ENCODE results near the gene LRRC36. TPM values are rescaled to one million over a fixed set of nuclear protein-coding genes. Genes with fewer than 3 reads are reported as not detected.

The LRRC36 gene
- total RNA-seq, 4 donors from 2014 or later: 5.1 TPM; not detected in 3

GRCh38 chr16:67419502-67419901 lies 92.9 kb downstream of the LRRC36 start:
- TF ChIP-seq, protein P1, sequence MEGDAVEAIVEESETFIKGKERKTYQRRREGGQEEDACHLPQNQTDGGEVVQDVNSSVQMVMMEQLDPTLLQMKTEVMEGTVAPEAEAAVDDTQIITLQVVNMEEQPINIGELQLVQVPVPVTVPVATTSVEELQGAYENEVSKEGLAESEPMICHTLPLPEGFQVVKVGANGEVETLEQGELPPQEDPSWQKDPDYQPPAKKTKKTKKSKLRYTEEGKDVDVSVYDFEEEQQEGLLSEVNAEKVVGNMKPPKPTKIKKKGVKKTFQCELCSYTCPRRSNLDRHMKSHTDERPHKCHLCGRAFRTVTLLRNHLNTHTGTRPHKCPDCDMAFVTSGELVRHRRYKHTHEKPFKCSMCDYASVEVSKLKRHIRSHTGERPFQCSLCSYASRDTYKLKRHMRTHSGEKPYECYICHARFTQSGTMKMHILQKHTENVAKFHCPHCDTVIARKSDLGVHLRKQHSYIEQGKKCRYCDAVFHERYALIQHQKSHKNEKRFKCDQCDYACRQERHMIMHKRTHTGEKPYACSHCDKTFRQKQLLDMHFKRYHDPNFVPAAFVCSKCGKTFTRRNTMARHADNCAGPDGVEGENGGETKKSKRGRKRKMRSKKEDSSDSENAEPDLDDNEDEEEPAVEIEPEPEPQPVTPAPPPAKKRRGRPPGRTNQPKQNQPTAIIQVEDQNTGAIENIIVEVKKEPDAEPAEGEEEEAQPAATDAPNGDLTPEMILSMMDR (IDR thresholded peaks at IDR 0.05): no peak
- TF ChIP-seq POLR2A (IDR thresholded peaks at IDR 0.05): no peak
- H3K36me3 ChIP-seq: no peaks in the 10 kb centered on the region
- H3K9me3 ChIP-seq: no peaks in the 10 kb centered on the region
- no peaks in the 10 kb centered on the region for H3K27me3 ChIP-seq
- DNase-seq: no peak
- H3K4me1 ChIP-seq: peaks cover 6 to 18% (median 7%) of the 10 kb centered on the region in 4 donors
- no peak overlapping the region for H3K27ac ChIP-seq
- no peak overlapping the region for H3K4me3 ChIP-seq

DNA sequence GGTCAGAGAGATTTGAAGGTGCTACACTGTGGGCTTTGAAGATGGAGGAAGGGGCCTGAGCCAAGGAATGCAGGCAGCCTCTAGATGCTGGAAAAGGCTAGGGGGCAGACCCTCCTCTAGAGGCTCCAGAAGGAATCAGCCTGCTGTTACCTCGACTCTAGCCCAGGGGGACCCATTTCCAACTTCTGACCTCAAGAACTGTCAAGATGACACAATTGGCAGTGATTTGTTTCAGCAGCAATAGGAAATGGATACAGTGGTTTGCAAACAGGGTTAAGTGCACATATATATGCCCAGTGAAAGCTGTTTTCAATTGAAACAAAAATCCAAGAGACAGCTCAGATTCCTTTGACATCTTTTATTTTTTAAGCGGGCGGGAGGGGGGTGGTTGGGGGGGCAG lies 93.3 kb downstream of the LRRC36 start:
- H3K9me3 ChIP-seq: no peaks in the 10 kb centered on the region
- H3K4me1 ChIP-seq: peaks cover 6 to 17% (median 7%) of the 10 kb centered on the region in 4 donors
- TF ChIP-seq, protein P1 (IDR thresholded peaks at IDR 0.05): no peak
- no peak for TF ChIP-seq POLR2A (IDR thresholded peaks at IDR 0.05)
- no peak overlapping the region for H3K4me3 ChIP-seq
- no peaks in the 10 kb centered on the region for H3K27me3 ChIP-seq
- no peak overlapping the region for H3K27ac ChIP-seq
- H3K36me3 ChIP-seq: no peaks in the 10 kb centered on the region
- DNase-seq: no peak

GRCh38 chr16:67421030-67421429 lies 94.4 kb downstream of the LRRC36 start:
- DNase-seq: no peak
- no peaks in the 10 kb centered on the region for H3K9me3 ChIP-seq
- peaks cover 0 to 9% (median 4%) of the 10 kb centered on the region in 4 donors for H3K4me1 ChIP-seq
- H3K36me3 ChIP-seq: no peaks in the 10 kb centered on the region
- no peak overlapping the region for H3K4me3 ChIP-seq
- TF ChIP-seq, protein P1 (IDR thresholded peaks at IDR 0.05): no peak
- TF ChIP-seq POLR2A (IDR thresholded peaks at IDR 0.05): no peak
- no peak overlapping the region for H3K27ac ChIP-seq
- H3K27me3 ChIP-seq: no peaks in the 10 kb centered on the region

DNA sequence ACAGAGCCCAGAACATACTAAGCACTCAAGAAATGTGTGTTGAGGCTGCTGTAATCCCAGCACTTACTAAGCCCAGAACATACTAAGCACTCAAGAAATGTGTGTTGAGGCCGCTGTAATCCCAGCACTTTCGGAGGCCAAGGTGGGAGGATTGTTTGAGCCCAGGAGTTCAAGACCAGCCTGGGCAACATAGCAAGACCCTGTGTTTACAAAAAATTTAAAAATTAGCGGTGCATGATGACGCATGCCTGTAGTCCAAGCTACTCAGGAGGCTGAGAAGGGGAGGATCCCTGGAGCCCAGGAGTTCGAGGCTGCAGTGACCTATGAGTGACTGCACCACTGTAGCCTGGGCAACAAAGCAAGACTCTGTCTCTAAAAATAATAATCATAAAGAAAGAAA lies 96.4 kb downstream of the LRRC36 start:
- Histone ChIP-seq H3K36me3 (no peaks in the 10 kb centered on the region), H3K9me3 (no peaks in the 10 kb centered on the region), H3K27ac (no peak overlapping the region), H3K4me1 (no peaks in the 10 kb centered on the region), H3K27me3 (no peaks in the 10 kb centered on the region), H3K4me3 (no peak overlapping the region)
- no peak for DNase-seq
- no peak for TF ChIP-seq POLR2A (IDR thresholded peaks at IDR 0.05)
- TF ChIP-seq, protein P1 (IDR thresholded peaks at IDR 0.05): no peak

- no peak overlapping the region for H3K27ac ChIP-seq
- DNase-seq: no peak
- H3K27me3 ChIP-seq: no peaks in the 10 kb centered on the region
- no peaks in the 10 kb centered on the region for H3K36me3 ChIP-seq
- TF ChIP-seq, protein P1 (IDR thresholded peaks at IDR 0.05): no peak
- no peak for TF ChIP-seq POLR2A (IDR thresholded peaks at IDR 0.05)
- H3K4me3 ChIP-seq: no peak overlapping the region
- peaks cover 0 to 6% (median 3%) of the 10 kb centered on the region in 4 donors for H3K4me1 ChIP-seq
- no peaks in the 10 kb centered on the region for H3K9me3 ChIP-seq
Observed at GRCh38 chr16:67423611-67424260, 97.1 kb downstream of the LRRC36 start.
